ENCODE data around the gene CHMP4A.
A peak's percentile ranks its signal among the peaks of the same experiment; 100 is the strongest.

CHMP4A gene

GRCh38 chr14:24177041-24177825 lies 36.1 kb downstream of the CHMP4A start:
- DNase-seq, result no peak

GRCh38 chr14:24176599-24176998 lies 36.7 kb downstream of the CHMP4A start:
- DNase-seq, result no peak

- no peak for DNase-seq
Measured at GRCh38 chr14:24172871-24173281, 40.4 kb downstream of the CHMP4A start.

GRCh38 chr14:24172261-24172860 lies 40.9 kb downstream of the CHMP4A start:
- no peak for DNase-seq

GRCh38 chr14:24171422-24172260 lies 41.6 kb downstream of the CHMP4A start, which contains the start of gene REC8:
REC8 (plus strand) TSS chr14:24172080; CDS start chr14:24172553, 473 bp downstream.
- DNase-seq, result no peak

- DNase-seq, result no peak
Measured at GRCh38 chr14:24167469-24168114, 45.7 kb downstream of the CHMP4A start.

- no peak for DNase-seq
Measured at GRCh38 chr14:24165785-24166184, 47.5 kb downstream of the CHMP4A start.

- DNase-seq, result no peak
Measured at GRCh38 chr14:24164518-24164991, 48.7 kb downstream of the CHMP4A start.

- no peak for DNase-seq
Measured at GRCh38 chr14:24162093-24162492, 51.2 kb downstream of the CHMP4A start.

GRCh38 chr14:24160850-24161804 lies 52.2 kb downstream of the CHMP4A start, which contains the start of gene IRF9:
IRF9 (plus strand) TSS chr14:24161265; CDS start chr14:24162145, 880 bp downstream.
- peak; percentile 92 for DNase-seq

- DNase-seq, result no peak
Measured at GRCh38 chr14:24160499-24160849, 52.8 kb downstream of the CHMP4A start.

- DNase-seq, result no peak
Measured at GRCh38 chr14:24159777-24160498, 53.4 kb downstream of the CHMP4A start.

Data from T1000 (cell line).